Tibial artery (tissue), 4 donors: ENCODE results near the gene GAS7.

Source experiments
- DNase-seq, 2 donors: peaks; one replicate each; pipeline ENCODE4 v3.0.0-alpha.2; 2019
- H3K27ac ChIP-seq, 2 donors: fragments of 200-600 bp; sonication (generic) in 1 of 2; 1 replicate in 1 of 2; 2 replicates in 1 of 2; pipeline ENCODE4 v1.5.1; 2018 to 2019; ENCODE audit warnings: mild to moderate bottlenecking in 1 of 2
- H3K27me3 ChIP-seq, 2 donors: fragments of 200-600 bp; sonication (generic) in 1 of 2; one replicate each; pipeline versions ENCODE4 v1.5.1 to v1.6.0; 2016 to 2019
- H3K36me3 ChIP-seq, 3 donors: fragments of 200-600 bp; sonication (generic) in 2 of 3; one replicate each; pipeline ENCODE4 v1.5.1; 2016 to 2019; ENCODE audit warnings: mild to moderate bottlenecking in 2 of 3
- H3K4me1 ChIP-seq, 4 donors: fragments of 200-600 bp; sonication (generic) in 2 of 4; 1 replicate in 3 of 4; 2 replicates in 1 of 4; pipeline ENCODE4 v1.5.1; 2016 to 2019
- H3K4me3 ChIP-seq, 2 donors: fragments of 200-600 bp; sonication (generic) in 1 of 2; 1 replicate in 1 of 2; 2 replicates in 1 of 2; pipeline ENCODE4 v1.5.1; 2018 to 2019; ENCODE audit warnings: mild to moderate bottlenecking in 2 of 2
- H3K9me3 ChIP-seq, 3 donors: fragments of 200-600 bp; sonication (generic) in 1 of 3; one replicate each; pipeline ENCODE4 v1.5.1; 2016 to 2019
- intact Hi-C: fragments of 100-400 bp; cut with DNase I; formaldehyde crosslinking; loops from one replicate; pipeline ENCODE4 v1.15.0; 2023; ENCODE audit warnings: low total_unique reads
- TF ChIP-seq, protein P1 (sequence below), 2 experiments: fragments of 200-600 bp in 1 of 2; fragments of 450-650 bp in 1 of 2; IDR thresholded peaks; one replicate each; pipeline ENCODE4 v1.5.1; 2017 to 2019; ENCODE audit warnings: antibody characterized with exemption in 2 of 2, mild to moderate bottlenecking in 1 of 2, moderate library complexity in 1 of 2

The GAS7 gene

DNA sequence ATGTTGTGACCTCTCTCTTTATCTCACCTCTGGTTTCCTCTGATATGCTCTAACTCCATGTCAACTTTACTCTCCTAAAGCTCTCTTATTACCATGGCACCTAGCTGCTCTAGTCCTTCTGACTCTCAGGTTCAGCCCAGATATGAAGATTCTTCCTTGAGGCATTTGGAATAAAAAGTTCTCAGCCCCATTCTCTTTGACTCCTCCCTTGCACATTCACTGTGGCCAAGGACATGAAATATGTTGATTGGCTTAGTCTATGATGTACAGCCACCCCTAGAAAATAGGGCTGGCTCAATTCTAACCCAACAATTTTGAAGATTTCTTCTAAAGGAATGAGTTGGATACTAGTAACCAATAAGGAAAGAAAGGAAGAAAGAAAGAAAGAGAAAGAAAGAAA lies 20.8 kb upstream of the GAS7 start:
- H3K4me1 ChIP-seq: no peaks in the 10 kb centered on the region

DNA sequence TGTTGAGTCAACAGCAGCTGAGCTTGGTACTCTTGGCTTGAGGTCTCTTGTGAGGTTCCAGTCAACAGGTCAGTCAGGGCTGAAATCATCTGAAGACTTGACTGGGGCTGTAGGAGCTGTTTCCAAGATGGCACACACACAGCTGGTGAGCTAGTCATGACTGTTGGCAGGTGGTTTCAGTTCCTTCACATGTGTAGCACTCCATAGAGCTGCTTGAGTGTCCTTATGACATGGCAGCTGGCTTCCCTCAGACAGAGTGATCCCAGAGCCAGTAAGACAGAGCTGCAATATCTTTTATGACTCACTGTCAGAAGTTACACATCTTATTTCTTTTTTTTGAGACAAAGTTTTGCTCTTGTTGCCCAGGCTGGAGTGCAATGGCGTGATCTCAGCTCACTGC lies 19.5 kb upstream of the GAS7 start:
- intact Hi-C loops: no loop called here

More for the DNA sequence above, 20.8 kb upstream of the GAS7 start:
- Histone ChIP-seq H3K27me3 (no peaks in the 10 kb centered on the region), H3K9me3 (peaks cover 3 to 8% (median 4%) of the 10 kb centered on the region in 3 donors), H3K27ac (no peak overlapping the region), H3K36me3 (no peaks in the 10 kb centered on the region), H3K4me3 (no peak overlapping the region)
- TF ChIP-seq, protein P1, sequence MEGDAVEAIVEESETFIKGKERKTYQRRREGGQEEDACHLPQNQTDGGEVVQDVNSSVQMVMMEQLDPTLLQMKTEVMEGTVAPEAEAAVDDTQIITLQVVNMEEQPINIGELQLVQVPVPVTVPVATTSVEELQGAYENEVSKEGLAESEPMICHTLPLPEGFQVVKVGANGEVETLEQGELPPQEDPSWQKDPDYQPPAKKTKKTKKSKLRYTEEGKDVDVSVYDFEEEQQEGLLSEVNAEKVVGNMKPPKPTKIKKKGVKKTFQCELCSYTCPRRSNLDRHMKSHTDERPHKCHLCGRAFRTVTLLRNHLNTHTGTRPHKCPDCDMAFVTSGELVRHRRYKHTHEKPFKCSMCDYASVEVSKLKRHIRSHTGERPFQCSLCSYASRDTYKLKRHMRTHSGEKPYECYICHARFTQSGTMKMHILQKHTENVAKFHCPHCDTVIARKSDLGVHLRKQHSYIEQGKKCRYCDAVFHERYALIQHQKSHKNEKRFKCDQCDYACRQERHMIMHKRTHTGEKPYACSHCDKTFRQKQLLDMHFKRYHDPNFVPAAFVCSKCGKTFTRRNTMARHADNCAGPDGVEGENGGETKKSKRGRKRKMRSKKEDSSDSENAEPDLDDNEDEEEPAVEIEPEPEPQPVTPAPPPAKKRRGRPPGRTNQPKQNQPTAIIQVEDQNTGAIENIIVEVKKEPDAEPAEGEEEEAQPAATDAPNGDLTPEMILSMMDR (IDR thresholded peaks at IDR 0.05): no peak
- no peak for DNase-seq
- intact Hi-C loops: no loop called here

DNA sequence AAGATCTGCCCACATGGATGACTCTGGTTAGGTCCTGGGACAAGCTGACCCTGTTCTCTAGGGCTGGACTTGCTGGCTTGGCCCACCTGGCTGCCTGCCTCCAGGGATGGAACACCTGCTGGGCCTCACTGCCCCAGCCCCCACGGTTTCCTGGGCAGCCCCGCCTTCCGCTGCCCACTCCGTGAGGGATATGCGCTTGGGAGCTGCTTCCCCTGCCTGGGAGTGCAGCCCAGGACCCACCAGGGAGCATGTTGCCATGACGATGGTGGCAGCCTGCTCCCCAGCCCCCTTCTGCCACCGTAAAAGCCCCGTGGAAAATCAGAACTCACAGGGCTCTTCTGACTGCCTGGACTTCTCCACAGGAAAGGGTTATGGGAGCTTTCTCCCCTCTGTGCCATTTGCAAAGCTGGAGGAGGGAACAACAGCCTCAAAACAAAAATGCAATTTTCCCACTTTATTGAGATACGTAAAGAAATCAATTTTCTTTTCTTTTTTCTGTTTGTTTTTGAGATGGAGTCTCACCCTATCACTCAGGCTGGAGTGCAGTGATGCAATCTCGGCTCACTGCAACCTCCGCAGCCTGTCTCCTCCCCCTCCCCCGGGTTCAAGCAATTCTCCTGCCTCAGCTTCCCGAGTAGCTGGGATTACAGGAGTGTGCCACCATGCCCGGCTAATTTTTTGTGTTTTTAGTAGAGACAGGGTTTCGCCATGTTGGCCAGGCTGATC lies 18.0 kb upstream of the GAS7 start:
- Histone ChIP-seq H3K27me3 (no peaks in the 10 kb centered on the region), H3K4me3 (no peak overlapping the region), H3K9me3 (peaks cover 0 to 8% (median 0%) of the 10 kb centered on the region in 3 donors), H3K4me1 (no peaks in the 10 kb centered on the region), H3K36me3 (no peaks in the 10 kb centered on the region), H3K27ac (no peak overlapping the region)
- TF ChIP-seq, protein P1 (IDR thresholded peaks at IDR 0.05): no peak
- intact Hi-C loops: no loop called here
- DNase-seq: no peak

More for the DNA sequence above, 19.5 kb upstream of the GAS7 start:
- peaks cover 2 to 8% (median 4%) of the 10 kb centered on the region in 3 donors for H3K9me3 ChIP-seq
- no peak overlapping the region for H3K4me3 ChIP-seq
- TF ChIP-seq, protein P1 (IDR thresholded peaks at IDR 0.05): no peak
- H3K36me3 ChIP-seq: no peaks in the 10 kb centered on the region
- no peak overlapping the region for H3K27ac ChIP-seq
- no peaks in the 10 kb centered on the region for H3K4me1 ChIP-seq
- H3K27me3 ChIP-seq: no peaks in the 10 kb centered on the region
- DNase-seq: no peak

DNA sequence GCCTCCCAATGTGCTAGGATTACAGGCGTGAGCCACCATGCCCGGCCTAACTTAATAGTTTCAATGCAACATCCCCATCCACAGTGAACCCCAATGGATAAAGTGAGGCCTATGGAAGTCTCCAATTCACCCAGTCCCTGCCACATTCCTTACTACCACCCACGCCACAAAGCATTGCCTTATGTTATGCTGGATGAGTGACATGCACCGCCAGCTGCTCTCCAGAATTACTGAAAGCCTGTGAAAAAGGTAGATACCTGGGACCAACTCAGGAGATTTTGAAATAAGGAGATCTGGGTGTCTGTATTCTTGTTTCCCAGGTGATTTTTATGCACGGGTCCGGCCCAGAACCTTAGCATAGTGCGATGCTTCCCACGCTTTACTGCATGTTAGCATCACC lies 16.9 kb upstream of the GAS7 start:
- TF ChIP-seq, protein P1 (IDR thresholded peaks at IDR 0.05): no peak
- intact Hi-C loops: no loop called here

DNA sequence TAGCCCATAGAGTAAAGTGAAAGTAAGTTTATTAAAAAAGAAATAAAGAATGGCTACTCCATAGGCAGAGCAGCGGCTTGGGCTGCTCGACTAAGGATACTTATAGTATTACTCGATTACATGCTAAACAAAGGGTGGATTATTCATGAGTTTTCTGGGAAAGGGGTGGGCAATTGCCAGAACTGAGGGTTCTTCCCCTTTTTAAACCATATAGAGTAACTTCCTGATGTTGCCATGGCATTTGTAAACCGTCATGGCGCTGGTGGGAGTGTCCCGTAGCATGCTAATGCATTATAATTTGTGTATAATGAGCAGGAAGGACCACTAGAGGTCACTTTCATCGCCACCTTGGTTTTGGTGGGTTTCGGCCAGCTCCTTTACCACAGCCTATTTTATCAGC lies 13.3 kb upstream of the GAS7 start:
- DNase-seq: no peak
- H3K27ac ChIP-seq: no peak overlapping the region
- no peak overlapping the region for H3K4me3 ChIP-seq
- TF ChIP-seq, protein P1 (IDR thresholded peaks at IDR 0.05): no peak
- intact Hi-C loops: no loop called here
- H3K36me3 ChIP-seq: no peaks in the 10 kb centered on the region
- H3K27me3 ChIP-seq: no peaks in the 10 kb centered on the region
- no peaks in the 10 kb centered on the region for H3K9me3 ChIP-seq
- peaks cover 0 to 9% (median 0%) of the 10 kb centered on the region in 4 donors for H3K4me1 ChIP-seq

More for the DNA sequence above, 16.9 kb upstream of the GAS7 start:
- H3K4me3 ChIP-seq: no peak overlapping the region
- no peak overlapping the region for H3K27ac ChIP-seq
- H3K4me1 ChIP-seq: peaks cover 0 to 2% (median 0%) of the 10 kb centered on the region in 4 donors
- H3K9me3 ChIP-seq: peaks cover 0 to 8% (median 0%) of the 10 kb centered on the region in 3 donors
- DNase-seq: no peak
- H3K27me3 ChIP-seq: no peaks in the 10 kb centered on the region
- no peaks in the 10 kb centered on the region for H3K36me3 ChIP-seq
